Measurements from ENCODE around the gene DIDO1. TPM values are rescaled to one million over a fixed set of nuclear protein-coding genes. Genes with fewer than 3 reads are reported as not detected.
"Not testable (repeated sequence)": the region's sequence is repeated elsewhere in the genome, so short reads cannot be mapped to it uniquely, and the experiment has no call there.

The DIDO1 gene
- total RNA-seq, 4 donors from 2014 or later, result 67.7 to 92.9 (median 72.2) TPM

DNA sequence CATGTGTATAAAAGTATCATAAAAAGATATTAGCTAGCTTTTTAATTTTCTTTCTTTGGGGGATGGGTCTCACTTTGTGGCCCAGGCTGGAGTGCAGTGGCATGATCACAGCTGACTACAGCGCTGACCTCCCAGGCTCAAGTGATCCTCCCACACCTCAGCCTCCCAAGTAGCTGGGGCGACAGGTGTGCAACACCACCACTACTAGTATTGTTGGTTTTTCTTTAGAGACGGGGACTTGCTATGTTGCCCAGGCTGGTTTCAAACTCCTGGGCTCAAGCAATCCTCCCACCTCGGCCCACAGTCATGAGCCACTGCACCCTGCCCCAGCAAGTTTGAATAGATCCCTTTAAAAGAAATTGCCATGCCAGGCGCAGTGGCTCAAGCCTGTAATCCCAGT lies 71.2 kb downstream of the DIDO1 start:
- peaks cover 10 to 20% of the 10 kb centered on the region in 2 donors for H3K36me3 ChIP-seq
- H3K4me3 ChIP-seq (replicated peaks in 1 of 3), result no peak overlapping the region
- no peak overlapping the region for H3K27ac ChIP-seq
- H3K4me1 ChIP-seq, result peaks cover 6 to 14% of the 10 kb centered on the region in 2 donors
- no peak for TF ChIP-seq POLR2A (IDR thresholded peaks at IDR 0.05)
- TF ChIP-seq, protein P1, sequence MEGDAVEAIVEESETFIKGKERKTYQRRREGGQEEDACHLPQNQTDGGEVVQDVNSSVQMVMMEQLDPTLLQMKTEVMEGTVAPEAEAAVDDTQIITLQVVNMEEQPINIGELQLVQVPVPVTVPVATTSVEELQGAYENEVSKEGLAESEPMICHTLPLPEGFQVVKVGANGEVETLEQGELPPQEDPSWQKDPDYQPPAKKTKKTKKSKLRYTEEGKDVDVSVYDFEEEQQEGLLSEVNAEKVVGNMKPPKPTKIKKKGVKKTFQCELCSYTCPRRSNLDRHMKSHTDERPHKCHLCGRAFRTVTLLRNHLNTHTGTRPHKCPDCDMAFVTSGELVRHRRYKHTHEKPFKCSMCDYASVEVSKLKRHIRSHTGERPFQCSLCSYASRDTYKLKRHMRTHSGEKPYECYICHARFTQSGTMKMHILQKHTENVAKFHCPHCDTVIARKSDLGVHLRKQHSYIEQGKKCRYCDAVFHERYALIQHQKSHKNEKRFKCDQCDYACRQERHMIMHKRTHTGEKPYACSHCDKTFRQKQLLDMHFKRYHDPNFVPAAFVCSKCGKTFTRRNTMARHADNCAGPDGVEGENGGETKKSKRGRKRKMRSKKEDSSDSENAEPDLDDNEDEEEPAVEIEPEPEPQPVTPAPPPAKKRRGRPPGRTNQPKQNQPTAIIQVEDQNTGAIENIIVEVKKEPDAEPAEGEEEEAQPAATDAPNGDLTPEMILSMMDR (IDR thresholded peaks at IDR 0.05), result no peak
- no peaks in the 10 kb centered on the region for H3K9me3 ChIP-seq
- intact Hi-C loops (cut with DNase I), result no loop called here
- no peak for DNase-seq
- no peaks in the 10 kb centered on the region for H3K27me3 ChIP-seq
- WGBS, 2 donors, result 95 to 100% methylated on average over 5 of the region's 5 CpGs

DNA sequence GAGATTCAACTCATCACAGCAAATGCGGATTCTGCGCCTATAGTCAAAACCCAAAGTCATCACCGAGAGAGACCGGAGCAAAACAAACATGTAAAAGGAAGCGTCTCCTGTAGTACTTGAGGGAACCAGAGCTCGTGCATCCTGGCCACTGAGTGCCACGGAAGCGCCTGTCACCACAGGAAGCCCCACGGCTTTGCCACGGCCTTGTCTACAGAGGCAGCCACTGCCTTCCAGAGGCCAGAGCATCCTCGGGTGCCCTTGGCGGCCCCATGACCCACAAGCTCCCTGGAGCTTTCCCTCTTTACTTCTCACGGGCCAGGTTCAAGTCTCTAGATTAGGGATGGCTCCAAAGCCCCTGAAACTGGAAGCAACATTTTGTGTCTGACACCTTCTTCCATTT lies 72.2 kb downstream of the DIDO1 start:
- TF ChIP-seq, protein P1 (IDR thresholded peaks at IDR 0.05), result no peak
- TF ChIP-seq POLR2A (IDR thresholded peaks at IDR 0.05), result no peak
- intact Hi-C loops (cut with DNase I), result no loop called here
- Histone ChIP-seq H3K27me3 (no peaks in the 10 kb centered on the region), H3K4me1 (peaks cover 1 to 9% of the 10 kb centered on the region in 2 donors), H3K4me3 (replicated peaks in 1 of 3) (no peak overlapping the region), H3K36me3 (peaks cover 10 to 20% of the 10 kb centered on the region in 2 donors), H3K27ac (no peak overlapping the region), H3K9me3 (no peaks in the 10 kb centered on the region)
- 92 to 96% methylated on average over 11 to 13 of the region's 13 CpGs for WGBS, 2 donors
- DNase-seq, result no peak

DNA sequence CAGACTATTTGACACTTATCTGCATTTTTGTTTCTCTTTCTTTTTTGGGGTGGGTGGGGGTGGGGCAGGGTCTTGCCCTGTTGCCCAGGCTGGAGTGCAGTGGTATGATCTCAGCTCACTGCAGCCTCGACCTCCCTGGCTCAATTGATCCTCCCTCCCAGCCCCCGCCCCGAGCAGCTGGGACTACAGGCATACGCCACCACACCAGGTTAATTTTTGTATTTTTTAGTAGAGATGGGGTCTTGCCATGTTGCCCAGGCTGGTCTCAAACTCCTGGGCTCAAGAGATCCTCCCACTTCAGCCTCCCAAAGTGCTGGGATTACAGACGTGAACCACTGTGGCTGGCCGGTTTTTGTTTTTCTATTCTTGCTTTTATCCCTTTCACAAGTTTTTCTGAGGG lies 73.0 kb downstream of the DIDO1 start:
- H3K27me3 ChIP-seq; intact Hi-C loops (cut with DNase I); H3K9me3 ChIP-seq; H3K27ac ChIP-seq; H3K4me3 ChIP-seq (replicated peaks in 1 of 3); DNase-seq: not testable (repeated sequence)
- Histone ChIP-seq H3K4me1 (peaks cover 9 to 13% of the 10 kb centered on the region in 2 donors), H3K36me3 (peaks cover 10 to 20% of the 10 kb centered on the region in 2 donors)
- 93% methylated on average over 6 of the region's 6 CpGs for WGBS, 2 donors

DNA sequence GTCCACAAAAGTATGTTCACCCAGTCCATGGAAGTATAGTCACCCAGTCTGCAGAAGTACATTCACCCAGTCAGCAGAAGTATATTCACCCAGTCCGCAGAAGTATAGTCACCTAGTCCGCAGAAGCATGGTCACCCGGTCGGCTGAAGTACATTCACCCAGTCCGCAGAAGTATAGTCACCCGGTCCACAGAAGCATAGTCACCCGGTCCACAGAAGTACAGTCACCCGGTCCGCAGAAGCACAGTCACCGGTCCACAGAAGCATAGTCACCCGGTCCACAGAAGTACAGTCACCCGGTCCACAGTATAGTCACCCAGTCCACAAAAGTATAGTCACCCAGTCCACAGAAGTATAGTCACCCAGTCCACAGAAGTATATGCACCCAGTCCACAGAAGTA lies 73.5 kb downstream of the DIDO1 start:
- no peak for TF ChIP-seq POLR2A (IDR thresholded peaks at IDR 0.05)
- TF ChIP-seq, protein P1 (IDR thresholded peaks at IDR 0.05), result no peak
- 85 to 94% methylated on average over 12 of the region's 12 CpGs for WGBS, 2 donors
- intact Hi-C loops (cut with DNase I), result no loop called here
- Histone ChIP-seq H3K9me3 (no peaks in the 10 kb centered on the region), H3K4me3 (replicated peaks in 1 of 3) (no peak overlapping the region), H3K4me1 (peaks cover 13 to 18% of the 10 kb centered on the region in 2 donors), H3K36me3 (peaks cover 10 to 20% of the 10 kb centered on the region in 2 donors), H3K27me3 (no peaks in the 10 kb centered on the region), H3K27ac (no peak overlapping the region)
- DNase-seq, result no peak

DNA sequence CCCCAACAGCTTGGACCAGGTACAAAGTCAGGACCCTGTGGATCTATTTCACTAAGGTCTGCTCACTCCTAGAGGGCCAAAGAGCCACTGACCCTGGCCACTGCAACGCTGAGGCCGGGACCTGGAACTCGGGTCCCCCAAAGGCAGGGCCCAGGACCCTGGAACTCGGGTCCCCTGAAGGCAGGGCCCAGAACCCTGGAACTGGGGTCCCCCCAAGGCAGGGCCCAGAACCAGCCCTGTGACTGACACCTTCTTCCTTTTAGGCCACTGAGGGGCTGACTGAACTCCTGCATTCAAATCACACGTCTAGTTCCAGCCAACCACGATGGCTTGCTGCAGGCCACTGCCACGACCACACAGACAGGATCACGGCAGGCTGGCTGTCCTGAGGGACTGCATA lies 74.1 kb downstream of the DIDO1 start:
- TF ChIP-seq, protein P1 (IDR thresholded peaks at IDR 0.05), result no peak
- TF ChIP-seq POLR2A (IDR thresholded peaks at IDR 0.05), result no peak
- Histone ChIP-seq H3K4me1 (peaks cover 16 to 21% of the 10 kb centered on the region in 2 donors), H3K36me3 (peaks cover 6 to 19% of the 10 kb centered on the region in 2 donors), H3K9me3 (no peaks in the 10 kb centered on the region), H3K27me3 (no peaks in the 10 kb centered on the region), H3K27ac (no peak overlapping the region), H3K4me3 (replicated peaks in 1 of 3) (no peak overlapping the region)
- intact Hi-C loops (cut with DNase I), result no loop called here
- DNase-seq, result no peak
- WGBS, 2 donors, result 85 to 94% methylated on average over 4 to 8 of the region's 8 CpGs
